HEK293T (cell line): Measurements from ENCODE around the gene PRKCB.
"Not testable (repeated sequence)": the region's sequence is repeated elsewhere in the genome, so short reads cannot be mapped to it uniquely, and the experiment has no call there.

Source experiments
- ARNT ChIP-seq: fragments of 450-650 bp; IDR thresholded peaks from 2 replicates; pipeline ENCODE4 v1.6.1; 2017; ENCODE audit warnings: mild to moderate bottlenecking
- BHLHE40 ChIP-seq: fragments of 450-650 bp; IDR thresholded peaks from 2 replicates; pipeline ENCODE4 v1.6.1; 2016; ENCODE audit warnings: mild to moderate bottlenecking, moderate library complexity, borderline replicate concordance
- CTBP1 ChIP-seq: fragments of 450-650 bp; IDR thresholded peaks from 2 replicates; pipeline ENCODE4 v1.6.1; 2016; ENCODE audit warnings: borderline replicate concordance
- ELF4 ChIP-seq: fragments of 450-650 bp; IDR thresholded peaks from 2 replicates; pipeline ENCODE4 v1.6.1; 2017; ENCODE audit warnings: antibody characterized with exemption
- FOXA1 ChIP-seq: fragments of 450-650 bp; IDR thresholded peaks from 2 replicates; pipeline ENCODE4 v1.6.1; 2016; ENCODE audit warnings: mild to moderate bottlenecking
- FOXK2 ChIP-seq: fragments of 450-650 bp; IDR thresholded peaks from 2 replicates; pipeline ENCODE4 v1.6.1; 2016; ENCODE audit warnings: mild to moderate bottlenecking
- FOXM1 ChIP-seq: fragments of 450-650 bp; IDR thresholded peaks from 2 replicates; pipeline ENCODE4 v1.6.1; 2017; ENCODE audit warnings: mild to moderate bottlenecking, borderline replicate concordance
- HDGF ChIP-seq: fragments of 450-650 bp; IDR thresholded peaks from 2 replicates; pipeline ENCODE4 v1.6.1; 2017; ENCODE audit warnings: antibody characterized with exemption, borderline replicate concordance
- SP1 ChIP-seq: fragments of 450-650 bp; IDR thresholded peaks from 2 replicates; pipeline ENCODE4 v1.6.1; 2017
- SUZ12 ChIP-seq: fragments of 450-650 bp; IDR thresholded peaks from 2 replicates; pipeline ENCODE4 v1.6.1; 2016; ENCODE audit warnings: mild to moderate bottlenecking
- TARDBP ChIP-seq: fragments of 450-650 bp; IDR thresholded peaks from 2 replicates; pipeline ENCODE4 v1.6.1; 2016
- ZNF384 ChIP-seq: fragments of 450-650 bp; IDR thresholded peaks from 2 replicates; pipeline ENCODE4 v1.6.1; 2016
- TF ChIP-seq, protein P1 (sequence below): fragments of 450-650 bp; IDR thresholded peaks from 2 replicates; pipeline ENCODE4 v1.6.1; 2016

DNA sequence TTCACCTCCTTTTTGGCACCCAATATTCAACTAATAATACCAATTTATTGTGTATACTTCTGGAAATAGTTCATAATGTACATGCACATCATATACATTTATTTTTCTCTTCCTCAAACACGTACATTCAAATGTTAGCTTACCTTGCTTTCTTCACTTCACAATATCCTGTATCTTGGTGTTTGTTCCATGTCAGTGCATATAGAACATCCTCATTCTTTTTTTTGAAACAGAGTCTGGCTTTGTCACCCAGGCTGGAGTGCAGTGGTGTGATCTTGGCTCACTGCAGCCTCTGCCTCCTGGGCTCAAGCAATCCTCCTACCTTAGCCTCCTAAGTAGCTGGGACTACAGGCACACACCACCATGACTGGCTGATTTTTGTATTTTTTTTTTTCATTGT, 80.8 kb downstream of the PRKCB start:
- not testable (repeated sequence) for TF ChIP-seq SP1, FOXA1, TARDBP, CTBP1, BHLHE40, FOXK2, HDGF, ARNT, FOXM1, ELF4, SUZ12, ZNF384
- TF ChIP-seq, protein P1, sequence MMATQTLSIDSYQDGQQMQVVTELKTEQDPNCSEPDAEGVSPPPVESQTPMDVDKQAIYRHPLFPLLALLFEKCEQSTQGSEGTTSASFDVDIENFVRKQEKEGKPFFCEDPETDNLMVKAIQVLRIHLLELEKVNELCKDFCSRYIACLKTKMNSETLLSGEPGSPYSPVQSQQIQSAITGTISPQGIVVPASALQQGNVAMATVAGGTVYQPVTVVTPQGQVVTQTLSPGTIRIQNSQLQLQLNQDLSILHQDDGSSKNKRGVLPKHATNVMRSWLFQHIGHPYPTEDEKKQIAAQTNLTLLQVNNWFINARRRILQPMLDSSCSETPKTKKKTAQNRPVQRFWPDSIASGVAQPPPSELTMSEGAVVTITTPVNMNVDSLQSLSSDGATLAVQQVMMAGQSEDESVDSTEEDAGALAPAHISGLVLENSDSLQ: not testable (repeated sequence)
